Peyer's patch (tissue), 4 donors: ENCODE data around the gene BIRC7. TPM values are rescaled to one million over a fixed set of nuclear protein-coding genes. Genes with fewer than 3 reads are reported as not detected.

Experiments used
- DNase-seq, 3 donors: peaks; one replicate each; pipeline ENCODE4 v3.0.0-alpha.2; 2017 to 2019
- H3K27ac ChIP-seq, 4 donors: fragments of 200-600 bp; sonication (generic); one replicate each; pipeline ENCODE4 v1.5.1; 2016 to 2019
- H3K27me3 ChIP-seq, 2 donors: fragments of 200-600 bp; sonication (generic); one replicate each; pipeline ENCODE4 v1.5.1; 2019
- H3K36me3 ChIP-seq, 3 donors: fragments of 200-600 bp; sonication (generic); one replicate each; pipeline ENCODE4 v1.5.1; 2016 to 2019
- H3K4me1 ChIP-seq, 4 donors: fragments of 200-600 bp; sonication (generic); one replicate each; pipeline ENCODE4 v1.5.1; 2016 to 2019
- H3K4me3 ChIP-seq, 4 donors: fragments of 200-600 bp; sonication (generic); 1 replicate in 3 of 4; 2 replicates in 1 of 4; pipeline ENCODE4 v1.5.1; 2016 to 2019; ENCODE audit warnings: mild to moderate bottlenecking in 1 of 4
- H3K9me3 ChIP-seq, 4 donors: fragments of 200-600 bp; sonication (generic); one replicate each; pipeline ENCODE4 v1.5.1; 2016 to 2019; ENCODE audit warnings: mild to moderate bottlenecking in 1 of 4
- POLR2A ChIP-seq, 2 donors: fragments of 450-650 bp; IDR thresholded peaks; one replicate each; pipeline ENCODE4 v1.5.1; 2017; ENCODE audit warnings: antibody characterized with exemption in 2 of 2, mild to moderate bottlenecking in 2 of 2, moderate library complexity in 2 of 2
- total RNA-seq, 4 donors: library from RNA; depleted of rRNA; stranded (reverse); fragments of >200 nt; gene quantifications; one replicate each; pipeline ENCODE4 v1.1.0, GENCODE V29; 2016
- TF ChIP-seq, protein P1 (sequence below), 6 experiments: fragments of 450-650 bp in 4 of 6; fragments of 200-600 bp in 2 of 6; sonication (generic) in 1 of 6; IDR thresholded peaks; one replicate each; pipeline ENCODE4 v1.5.1; 2017 to 2019; ENCODE audit warnings: antibody characterized with exemption in 6 of 6, mild to moderate bottlenecking in 3 of 6, moderate library complexity in 1 of 6

The BIRC7 gene
- total RNA-seq, 4 donors from 2014 or later, result not detected

DNA sequence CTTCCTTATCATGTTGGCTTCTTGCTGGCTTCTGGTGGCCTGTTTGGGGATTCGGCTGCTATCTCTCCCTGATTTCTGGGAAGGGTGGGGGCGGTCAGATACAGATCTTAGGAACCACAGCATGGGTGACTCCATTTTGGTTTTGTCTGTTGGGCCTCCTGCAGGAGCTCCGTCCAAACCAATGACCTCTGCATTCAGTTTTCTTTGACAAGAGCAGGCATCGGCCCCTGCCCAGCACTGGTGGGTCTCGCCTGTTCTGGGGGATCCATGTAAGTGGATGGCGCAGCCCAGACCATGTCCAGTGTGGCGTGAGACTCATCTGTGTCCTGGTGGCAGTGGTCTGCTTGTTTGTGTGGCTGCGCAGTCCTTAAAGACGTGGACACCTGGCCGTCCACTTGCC, 28.3 kb downstream of the BIRC7 start:
- H3K36me3 ChIP-seq, result no peaks in the 10 kb centered on the region
- H3K9me3 ChIP-seq, result no peaks in the 10 kb centered on the region
- H3K27me3 ChIP-seq, result no peaks in the 10 kb centered on the region
- no peaks in the 10 kb centered on the region for H3K4me1 ChIP-seq
- TF ChIP-seq POLR2A (IDR thresholded peaks at IDR 0.05), result no peak
- TF ChIP-seq, protein P1, sequence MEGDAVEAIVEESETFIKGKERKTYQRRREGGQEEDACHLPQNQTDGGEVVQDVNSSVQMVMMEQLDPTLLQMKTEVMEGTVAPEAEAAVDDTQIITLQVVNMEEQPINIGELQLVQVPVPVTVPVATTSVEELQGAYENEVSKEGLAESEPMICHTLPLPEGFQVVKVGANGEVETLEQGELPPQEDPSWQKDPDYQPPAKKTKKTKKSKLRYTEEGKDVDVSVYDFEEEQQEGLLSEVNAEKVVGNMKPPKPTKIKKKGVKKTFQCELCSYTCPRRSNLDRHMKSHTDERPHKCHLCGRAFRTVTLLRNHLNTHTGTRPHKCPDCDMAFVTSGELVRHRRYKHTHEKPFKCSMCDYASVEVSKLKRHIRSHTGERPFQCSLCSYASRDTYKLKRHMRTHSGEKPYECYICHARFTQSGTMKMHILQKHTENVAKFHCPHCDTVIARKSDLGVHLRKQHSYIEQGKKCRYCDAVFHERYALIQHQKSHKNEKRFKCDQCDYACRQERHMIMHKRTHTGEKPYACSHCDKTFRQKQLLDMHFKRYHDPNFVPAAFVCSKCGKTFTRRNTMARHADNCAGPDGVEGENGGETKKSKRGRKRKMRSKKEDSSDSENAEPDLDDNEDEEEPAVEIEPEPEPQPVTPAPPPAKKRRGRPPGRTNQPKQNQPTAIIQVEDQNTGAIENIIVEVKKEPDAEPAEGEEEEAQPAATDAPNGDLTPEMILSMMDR (IDR thresholded peaks at IDR 0.05), result no peak
- no peak for DNase-seq
- no peak overlapping the region for H3K27ac ChIP-seq
- no peak overlapping the region for H3K4me3 ChIP-seq

DNA sequence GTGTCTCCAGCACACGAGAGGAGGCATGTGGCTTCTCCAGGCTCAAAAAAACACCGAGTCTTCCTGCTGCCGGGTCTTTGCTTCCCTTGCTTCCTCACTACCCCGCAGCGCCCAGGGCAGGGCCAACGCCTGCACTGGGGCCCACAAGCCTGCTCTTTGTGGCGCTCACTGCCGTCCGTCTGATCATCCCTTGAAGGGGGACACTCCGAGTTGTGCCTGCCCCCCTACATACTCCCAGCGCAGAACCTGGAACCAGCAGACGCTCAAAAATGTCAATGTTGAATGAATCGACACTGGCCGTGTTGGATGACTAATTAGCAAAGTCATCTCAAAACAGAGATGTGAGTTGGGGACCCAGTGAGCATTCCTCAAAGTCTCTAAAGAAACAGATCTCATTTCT, 28.8 kb downstream of the BIRC7 start:
- no peaks in the 10 kb centered on the region for H3K9me3 ChIP-seq
- H3K4me3 ChIP-seq, result no peak overlapping the region
- no peaks in the 10 kb centered on the region for H3K27me3 ChIP-seq
- no peak for DNase-seq
- TF ChIP-seq, protein P1 (IDR thresholded peaks at IDR 0.05), result no peak
- TF ChIP-seq POLR2A (IDR thresholded peaks at IDR 0.05), result no peak
- no peak overlapping the region for H3K27ac ChIP-seq
- H3K4me1 ChIP-seq, result no peaks in the 10 kb centered on the region
- no peaks in the 10 kb centered on the region for H3K36me3 ChIP-seq

DNA sequence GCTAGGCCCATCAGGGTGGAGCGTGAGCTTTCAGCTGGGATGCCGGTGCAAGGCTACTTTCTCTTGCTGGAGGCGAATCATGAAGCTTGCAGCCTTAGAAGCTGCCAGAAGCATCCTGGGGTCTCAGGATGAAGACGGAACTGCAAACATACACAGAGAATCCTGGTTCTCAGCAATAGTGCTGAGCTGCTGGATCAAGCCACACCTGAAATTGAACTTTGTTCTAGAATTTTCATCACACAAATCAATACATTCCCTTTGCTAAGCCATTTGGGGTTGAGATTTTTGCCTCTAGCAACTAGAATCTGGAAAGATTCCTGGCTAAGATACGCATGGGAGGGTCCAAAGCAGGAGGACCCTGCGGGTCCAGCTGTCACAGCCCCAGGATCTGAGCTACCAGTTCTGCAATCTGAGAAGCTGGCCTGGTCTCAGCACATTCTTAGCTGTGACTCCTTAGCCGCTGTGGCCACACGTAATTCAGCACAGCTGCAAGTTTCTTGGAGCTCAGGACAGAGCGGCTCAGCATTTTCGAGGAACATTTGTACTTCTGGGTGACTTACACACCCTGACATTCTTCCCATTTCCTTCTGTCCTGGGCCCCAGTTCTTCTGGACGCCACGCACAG, 30.3 kb downstream of the BIRC7 start:
- DNase-seq, result no peak
- Histone ChIP-seq H3K4me3 (no peak overlapping the region), H3K27me3 (no peaks in the 10 kb centered on the region), H3K27ac (no peak overlapping the region), H3K4me1 (no peaks in the 10 kb centered on the region), H3K36me3 (no peaks in the 10 kb centered on the region), H3K9me3 (no peaks in the 10 kb centered on the region)
- no peak for TF ChIP-seq POLR2A (IDR thresholded peaks at IDR 0.05)
- TF ChIP-seq, protein P1 (IDR thresholded peaks at IDR 0.05), result no peak

DNA sequence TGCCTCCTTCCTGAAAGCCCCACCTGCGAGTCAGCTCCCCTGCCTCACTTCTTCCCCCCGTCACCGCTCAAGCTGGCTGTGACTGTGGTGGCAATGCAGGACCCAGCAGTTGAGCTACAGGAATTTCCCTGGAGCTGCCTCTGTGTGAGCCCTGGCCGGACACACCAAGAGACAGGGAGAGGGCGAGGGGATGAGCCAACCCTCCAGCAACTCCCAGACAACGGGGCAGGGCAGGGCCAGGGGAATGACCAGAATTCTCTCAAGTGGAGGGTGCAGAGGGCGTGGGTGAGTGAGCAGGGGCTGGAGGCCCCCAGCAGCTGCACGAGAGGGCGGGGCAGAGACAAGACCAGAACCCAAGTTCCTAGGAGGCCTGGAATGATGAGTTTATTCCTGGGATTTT, 32.0 kb downstream of the BIRC7 start:
- no peaks in the 10 kb centered on the region for H3K9me3 ChIP-seq
- TF ChIP-seq, protein P1 (IDR thresholded peaks at IDR 0.05), result no peak
- no peak for TF ChIP-seq POLR2A (IDR thresholded peaks at IDR 0.05)
- no peaks in the 10 kb centered on the region for H3K27me3 ChIP-seq
- no peak overlapping the region for H3K4me3 ChIP-seq
- H3K36me3 ChIP-seq, result no peaks in the 10 kb centered on the region
- H3K27ac ChIP-seq, result no peak overlapping the region
- peaks cover 0 to 7% (median 4%) of the 10 kb centered on the region in 4 donors for H3K4me1 ChIP-seq
- no peak for DNase-seq

DNA sequence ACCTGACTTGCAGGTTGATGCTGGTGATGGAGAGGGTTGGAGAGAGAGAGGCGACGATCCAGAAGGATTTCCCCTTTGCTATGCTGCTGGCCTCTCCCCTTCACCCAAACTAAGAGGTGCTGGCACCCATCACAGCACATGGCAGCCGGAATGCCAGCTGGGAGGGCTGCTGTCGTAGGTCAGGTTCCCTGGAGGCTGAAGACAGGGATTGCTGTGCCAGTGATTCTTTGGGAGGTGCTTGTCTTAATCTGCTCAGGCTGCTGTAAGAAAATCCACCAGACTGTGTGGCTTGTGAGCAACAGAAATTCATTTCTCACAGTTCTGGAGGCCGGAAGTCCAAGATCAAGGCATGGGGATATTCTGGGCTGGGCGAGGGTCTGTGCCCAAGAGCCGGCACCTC, 32.6 kb downstream of the BIRC7 start:
- H3K4me1 ChIP-seq, result peaks cover 0 to 10% (median 4%) of the 10 kb centered on the region in 4 donors
- DNase-seq, result no peak
- no peaks in the 10 kb centered on the region for H3K9me3 ChIP-seq
- H3K36me3 ChIP-seq, result no peaks in the 10 kb centered on the region
- H3K4me3 ChIP-seq, result no peak overlapping the region
- no peaks in the 10 kb centered on the region for H3K27me3 ChIP-seq
- no peak overlapping the region for H3K27ac ChIP-seq
- no peak for TF ChIP-seq POLR2A (IDR thresholded peaks at IDR 0.05)
- TF ChIP-seq, protein P1 (IDR thresholded peaks at IDR 0.05), result no peak
